ENCODE measurements around the gene RPL13. TPM values are rescaled to one million over a fixed set of nuclear protein-coding genes. Genes with fewer than 3 reads are reported as not detected.

The RPL13 gene
- total and polyA plus RNA-seq, 2 of the 13 experiments (the other 11 are each of a cell fraction or from before 2014, with no cell fraction given): 2,988 to 4,411 TPM

GRCh38 chr16:89602952-89603590 is 42.6 kb downstream of the RPL13 start:
- peaks cover 30% of the 10 kb centered on the region for H3K4me1 ChIP-seq (ENCODE audit: insufficient read depth, low read length)
- POLR2A ChIA-PET: no interaction called here
- no peak overlapping the region for H3K27ac ChIP-seq (ENCODE audit: extremely low read length, insufficient read depth, low read length)
- no peaks in the 10 kb centered on the region for H3K36me3 ChIP-seq (replicated peaks in 1 of 2; ENCODE audit: control insufficient read depth in 1 of 2, insufficient read depth in 2 of 2, low read length in 2 of 2)
- peak overlapping the region; percentile 18; the same call in 1 of the 2 replicates for H3K4me2 ChIP-seq (ENCODE audit: low read depth, low read length)
- peak; percentile 2; the same call in 2 of the 3 replicates for ATAC-seq
- no peak for DNase-seq (ENCODE audit: low spot score)
- peak overlapping the region in 1 of 3 experiments; percentile 6; a peak in 1 of 6 replicates for H3K4me3 ChIP-seq (replicated peaks in 1 of 3; ENCODE audit: insufficient read depth in 1 of 3, low read depth in 2 of 3, low read length in 3 of 3)
- in situ Hi-C loops (cut with HindIII; ENCODE audit: extremely low pct_ligation_motif_present, low pct_unique_long_range_greater_than_20kb): loop anchor here (5.0 kb wide), 1 partner anchor 39 kb away; no protein-coding TSS in a partner anchor
- no peak overlapping the region for H2AFZ ChIP-seq (ENCODE audit: low read length)
- WGBS (ENCODE audit: low lambda C conversion rate): 33% methylated on average over 5 of the region's 5 CpGs
- no peak for FAIRE-seq
- no peak for TF ChIP-seq ZNF766 (CRISPR knock-in tag; IDR thresholded peaks at IDR 0.05; ENCODE audit: borderline replicate concordance)
- TF ChIP-seq MNT (IDR thresholded peaks at IDR 0.05): peak; percentile 89
- peak; percentile 46 for TF ChIP-seq ZSCAN21 (CRISPR knock-in tag; IDR thresholded peaks at IDR 0.05; ENCODE audit: borderline replicate concordance)
- no TSS peak for BruUV-seq (replicated peaks)
- H3K9me3 ChIP-seq (ENCODE audit: low read length): no peaks in the 10 kb centered on the region
- CTCF ChIA-PET (ENCODE audit: low intra/inter-chr PET ratio, low total read pairs): no interaction called here
- intact Hi-C loops (cut with micrococcal nuclease; ENCODE audit: unreplicated experiment): no loop called here
- H3K79me2 ChIP-seq (ENCODE audit: insufficient read depth, low read length): no peaks in the 10 kb centered on the region
- no peaks in the 10 kb centered on the region for H4K20me1 ChIP-seq (ENCODE audit: insufficient read depth, low read length)
- peaks cover 8 to 28% of the 10 kb centered on the region in 2 experiments for H3K27me3 ChIP-seq (ENCODE audit: control insufficient read depth in 1 of 2, insufficient read depth in 2 of 2, low read length in 2 of 2)
- no peak overlapping the region for H3K9ac ChIP-seq (ENCODE audit: insufficient read depth, low read depth, low read length)

- Histone ChIP-seq H3K9me3 (ENCODE audit: low read length) (no peaks in the 10 kb centered on the region), H3K79me2 (ENCODE audit: insufficient read depth, low read length) (no peaks in the 10 kb centered on the region), H3K9ac (ENCODE audit: insufficient read depth, low read depth, low read length) (no peak overlapping the region), H3K27ac (ENCODE audit: extremely low read length, insufficient read depth, low read length) (no peak overlapping the region), H2AFZ (ENCODE audit: low read length) (no peak overlapping the region), H3K36me3 (replicated peaks in 1 of 2; ENCODE audit: control insufficient read depth in 1 of 2, insufficient read depth in 2 of 2, low read length in 2 of 2) (no peaks in the 10 kb centered on the region), H3K4me2 (ENCODE audit: low read depth, low read length) (no peak overlapping the region), H4K20me1 (ENCODE audit: insufficient read depth, low read length) (no peaks in the 10 kb centered on the region), H3K4me3 (replicated peaks in 1 of 3; ENCODE audit: insufficient read depth in 1 of 3, low read depth in 2 of 3, low read length in 3 of 3) (no peak overlapping the region), H3K4me1 (ENCODE audit: insufficient read depth, low read length) (peaks cover 37% of the 10 kb centered on the region), H3K27me3 (ENCODE audit: control insufficient read depth in 1 of 2, insufficient read depth in 2 of 2, low read length in 2 of 2) (peaks cover 8 to 30% of the 10 kb centered on the region in 2 experiments)
- in situ Hi-C loops (cut with HindIII; ENCODE audit: extremely low pct_ligation_motif_present, low pct_unique_long_range_greater_than_20kb): loop anchor here (5.0 kb wide), 1 partner anchor 38 kb away; no protein-coding TSS in a partner anchor
- POLR2A ChIA-PET: no interaction called here
- 28% methylated on average over 11 of the region's 16 CpGs for WGBS (ENCODE audit: low lambda C conversion rate)
- no peak for FAIRE-seq
- intact Hi-C loops (cut with micrococcal nuclease; ENCODE audit: unreplicated experiment): no loop called here
- CTCF ChIA-PET (ENCODE audit: low intra/inter-chr PET ratio, low total read pairs): no interaction called here
- no peak for DNase-seq (ENCODE audit: low spot score)
- no TSS peak for BruUV-seq (replicated peaks)
- ATAC-seq: no peak
- TF ChIP-seq ZNF816 (CRISPR knock-in tag; IDR thresholded peaks at IDR 0.05; ENCODE audit: borderline replicate concordance) (no peak), ZBTB43 (CRISPR knock-in tag; conservative IDR thresholded peaks at IDR 0.05) (no peak), ATF6 (CRISPR knock-in tag; conservative IDR thresholded peaks at IDR 0.05) (no peak), ELF3 (CRISPR knock-in tag; IDR thresholded peaks at IDR 0.05) (no peak), CERS6 (CRISPR knock-in tag; IDR thresholded peaks at IDR 0.05) (no peak), GTF3A (CRISPR knock-in tag; conservative IDR thresholded peaks at IDR 0.05) (no peak)
Observed at GRCh38 chr16:89604764-89605163, 44.3 kb downstream of the RPL13 start.
